T-cell (primary cell): Measurements from ENCODE around the gene DDX17. TPM values are rescaled to one million over a fixed set of nuclear protein-coding genes. Genes with fewer than 3 reads are reported as not detected.
A peak's percentile ranks its signal among the peaks of the same experiment; 100 is the strongest.

Experiments
- ATAC-seq, 4 experiments: fragments of 200-7000 bp in 3 of 4; fragments of 150-1000 bp in 1 of 4; cut with Tn5 transposase; replicated peaks in 1 of 4; 1 replicate in 3 of 4; 2 replicates in 1 of 4; pipeline ENCODE4 v1.10.0; 2021; ENCODE audit warnings: moderate library complexity in 3 of 4, mild to moderate bottlenecking in 2 of 4, moderate number of reproducible peaks in 1 of 4
- CTCF ChIA-PET, 2 donors: fragments of 300-600 bp; sonication (Branson Sonifier 250); formaldehyde crosslinking; loops; one replicate each; lab custom pipeline; 2022; ENCODE audit warnings: antibody characterized with exemption in 2 of 2; lab: Charles Lee
- POLR2A ChIA-PET, 2 donors: fragments of 300-600 bp; sonication (Branson Sonifier 250); formaldehyde crosslinking; loops; one replicate each; lab custom pipeline; 2022; ENCODE audit warnings: antibody characterized with exemption in 2 of 2; lab: Charles Lee
- DNase-seq, 35 experiments: peaks; one replicate each; pipeline versions ENCODE4 v3.0.0 to v3.0.0-alpha.2; 2013 to 2023
- H3K27ac ChIP-seq: one replicate; pipeline ENCODE4 v1.5.1; 2013; ENCODE audit warnings: low read length
- H3K27me3 ChIP-seq, 2 experiments: replicated peaks in 1 of 2; 1 replicate in 1 of 2; 2 replicates in 1 of 2; pipeline versions ENCODE4 v1.6.1 to v1.7.0; 2013; ENCODE audit warnings: low read length in 1 of 2, mixed read lengths in 1 of 2; ENCODE audit not compliant: control insufficient read depth in 2 of 2, insufficient read depth in 2 of 2; ENCODE audit errors: extremely low read depth in 1 of 2
- H3K36me3 ChIP-seq, 2 donors: 1 replicate in 1 of 2; 2 replicates in 1 of 2; pipeline versions ENCODE4 v1.6.1 to v1.7.0; 2013; ENCODE audit warnings: low read length in 1 of 2; ENCODE audit not compliant: control insufficient read depth in 2 of 2, insufficient read depth in 1 of 2; ENCODE audit errors: extremely low read depth in 1 of 2
- H3K4me1 ChIP-seq, 2 experiments: 1 replicate in 1 of 2; 2 replicates in 1 of 2; pipeline versions ENCODE4 v1.6.1 to v1.7.0; 2013; ENCODE audit warnings: low read length in 2 of 2, mixed read lengths in 1 of 2; ENCODE audit not compliant: insufficient read depth in 2 of 2, control insufficient read depth in 1 of 2; ENCODE audit errors: extremely low read depth in 1 of 2
- H3K4me3 ChIP-seq, 2 donors: 1 replicate in 1 of 2; 2 replicates in 1 of 2; pipeline versions ENCODE4 v1.5.1 to v1.7.0; 2013; ENCODE audit warnings: mild to moderate bottlenecking in 2 of 2, low read length in 1 of 2, moderate library complexity in 1 of 2; ENCODE audit not compliant: control insufficient read depth in 1 of 2; ENCODE audit errors: extremely low read depth in 1 of 2
- H3K9me3 ChIP-seq: 2 replicates; pipeline ENCODE4 v1.7.0; 2013
- H3K27ac Mint-ChIP-seq, 2 donors: one replicate each; pipeline ENCODE4 v1.8.0; 2020 to 2021; ENCODE audit warnings: mild to moderate bottlenecking in 2 of 2, mixed read lengths in 2 of 2
- H3K27me3 Mint-ChIP-seq, 2 donors: one replicate each; pipeline ENCODE4 v1.8.0; 2021 to 2022; ENCODE audit warnings: mixed read lengths in 2 of 2
- H3K36me3 Mint-ChIP-seq: one replicate; pipeline ENCODE4 v1.8.0; 2021; ENCODE audit warnings: mixed read lengths
- H3K4me1 Mint-ChIP-seq, 3 donors: one replicate each; pipeline ENCODE4 v1.8.0; 2020 to 2022; ENCODE audit warnings: mixed read lengths in 3 of 3, mild to moderate bottlenecking in 1 of 3
- H3K4me3 Mint-ChIP-seq, 3 donors: one replicate each; pipeline ENCODE4 v1.8.0; 2020 to 2022; ENCODE audit warnings: mild to moderate bottlenecking in 3 of 3, mixed read lengths in 3 of 3, moderate library complexity in 3 of 3
- H3K9me3 Mint-ChIP-seq, 3 donors: one replicate each; pipeline ENCODE4 v1.8.0; 2020 to 2022; ENCODE audit warnings: mixed read lengths in 3 of 3
- WGBS: methylation state at CpG from one replicate; pipeline ENCODE4 v1.1.5; 2013; ENCODE audit warnings: missing lambda C conversion rate; ENCODE audit not compliant: insufficient coverage; 5-methylcytosine and 5-hydroxymethylcytosine counted together
- total RNA-seq, 35 experiments: library from RNA in 6 of 35; stranded (reverse) in 6 of 35; fragments of 120-200 nt in 1 of 35; gene quantifications; one replicate each; pipeline versions ENCODE4 v1.2.1 to v1.2.4 and lab custom pipeline; 2013 to 2026

Gene DDX17
- total RNA-seq, 5 donors from 2014 or later (not counting 1 experiment from before 2014, with no cell fraction given) = 589 to 907 (median 850) TPM

DNA sequence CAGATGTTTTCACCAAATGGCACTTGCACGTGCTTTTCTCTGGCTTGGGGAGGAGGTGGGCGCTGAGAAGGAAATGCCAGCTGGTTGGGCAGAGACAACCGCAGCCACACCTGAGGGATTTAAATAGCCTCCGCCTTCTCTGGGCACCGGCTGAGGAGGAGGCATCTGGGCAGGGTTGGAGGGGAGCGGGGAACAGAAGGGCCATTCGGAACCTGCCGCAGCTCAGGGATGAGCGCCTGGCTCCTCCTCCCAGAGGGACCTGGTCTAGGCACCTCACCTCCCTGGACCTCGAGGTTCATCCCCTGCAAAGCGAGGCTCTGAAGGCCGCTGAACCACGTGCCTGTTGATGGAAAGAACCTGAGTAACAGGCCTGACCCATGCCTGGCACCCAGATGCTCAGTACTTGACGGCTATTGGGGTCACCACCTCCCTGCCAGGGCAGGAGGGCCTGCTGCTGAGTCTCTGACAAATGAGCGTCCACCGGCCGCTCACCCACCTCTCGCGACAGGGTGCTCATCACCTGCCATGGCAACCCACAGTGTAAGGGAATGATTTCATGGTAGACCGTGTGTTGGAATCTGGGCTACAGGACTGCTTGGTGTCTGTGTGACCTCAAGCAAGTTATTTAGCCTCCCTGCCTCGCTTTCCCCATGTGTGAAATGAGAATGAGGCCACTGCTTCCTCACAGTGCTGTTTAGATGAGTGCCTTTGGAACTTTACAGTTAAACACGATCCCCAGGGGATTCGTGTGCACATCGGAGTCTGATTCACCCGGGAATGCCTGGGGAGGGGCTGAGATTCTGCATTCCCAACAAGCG, 40.2 kb downstream of the DDX17 start:
- H3K9me3 ChIP-seq = no peaks in the 10 kb centered on the region
- POLR2A ChIA-PET = no interaction called here
- H3K27ac ChIP-seq = no peak overlapping the region
- H3K36me3 ChIP-seq = no peaks in the 10 kb centered on the region
- CTCF ChIA-PET = no interaction called here
- H3K27ac Mint-ChIP-seq = no peak overlapping the region
- H3K9me3 Mint-ChIP-seq = no peaks in the 10 kb centered on the region
- no peaks in the 10 kb centered on the region for H3K36me3 Mint-ChIP-seq
- 75% methylated on average over 16 of the region's 26 CpGs for WGBS
- peaks cover 32 to 63% of the 10 kb centered on the region in 2 donors for H3K27me3 Mint-ChIP-seq
- DNase-seq = no peak
- H3K4me1 Mint-ChIP-seq = peaks cover 4 to 18% (median 9%) of the 10 kb centered on the region in 3 donors
- peaks cover 2 to 85% of the 10 kb centered on the region in 2 experiments for H3K27me3 ChIP-seq
- no peak for ATAC-seq
- H3K4me3 Mint-ChIP-seq = peak overlapping the region in 1 of 3 donors; percentile 79
- no peak overlapping the region for H3K4me3 ChIP-seq
- H3K4me1 ChIP-seq = peaks cover 4 to 23% of the 10 kb centered on the region in 2 experiments

DNA sequence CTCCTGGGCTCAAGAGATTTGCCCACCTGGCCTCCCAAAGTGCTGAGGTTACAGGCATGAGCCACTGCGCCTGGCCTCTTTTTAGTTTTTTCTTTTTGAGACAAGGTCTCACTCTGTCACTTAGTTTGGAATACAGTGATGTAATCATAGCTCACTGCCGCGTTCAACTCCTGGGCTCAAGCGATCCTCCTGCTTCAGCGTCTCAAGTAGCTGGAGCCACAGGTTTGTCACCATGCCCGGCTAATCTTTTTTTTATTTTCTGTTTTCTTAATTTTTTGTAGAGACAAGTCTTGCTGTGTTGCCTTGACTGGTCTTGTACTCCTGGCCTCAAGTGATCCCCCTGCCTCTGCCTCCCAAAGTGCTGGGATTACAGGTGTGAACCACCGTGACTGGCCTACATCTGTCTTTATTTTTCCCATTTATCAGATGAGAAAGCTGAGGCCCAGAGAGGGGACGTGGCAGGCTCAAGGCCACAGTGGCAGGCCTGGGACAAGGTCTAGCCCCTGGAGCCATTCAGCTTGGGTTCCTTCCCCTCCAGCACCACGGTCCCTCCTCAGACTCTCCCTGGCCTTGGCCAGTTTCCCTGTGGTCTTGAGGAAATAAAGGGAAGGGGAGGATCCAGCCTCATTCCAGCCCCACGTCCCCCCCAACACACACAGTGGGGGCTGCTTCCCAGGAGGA, 41.0 kb downstream of the DDX17 start:
- peaks cover 37 to 69% of the 10 kb centered on the region in 2 donors for H3K27me3 Mint-ChIP-seq
- H3K4me1 Mint-ChIP-seq = peaks cover 4 to 20% (median 9%) of the 10 kb centered on the region in 3 donors
- no peak overlapping the region for H3K4me3 Mint-ChIP-seq
- Histone ChIP-seq H3K4me3 (no peak overlapping the region), H3K36me3 (no peaks in the 10 kb centered on the region), H3K4me1 (peaks cover 4 to 23% of the 10 kb centered on the region in 2 experiments), H3K27ac (no peak overlapping the region), H3K27me3 (peaks cover 4 to 85% of the 10 kb centered on the region in 2 experiments), H3K9me3 (no peaks in the 10 kb centered on the region)
- POLR2A ChIA-PET = no interaction called here
- CTCF ChIA-PET = no interaction called here
- no peaks in the 10 kb centered on the region for H3K9me3 Mint-ChIP-seq
- ATAC-seq (no peak), DNase-seq (no peak)
- 92% methylated on average over 4 of the region's 10 CpGs for WGBS
- H3K27ac Mint-ChIP-seq = no peak overlapping the region
- no peaks in the 10 kb centered on the region for H3K36me3 Mint-ChIP-seq

DNA sequence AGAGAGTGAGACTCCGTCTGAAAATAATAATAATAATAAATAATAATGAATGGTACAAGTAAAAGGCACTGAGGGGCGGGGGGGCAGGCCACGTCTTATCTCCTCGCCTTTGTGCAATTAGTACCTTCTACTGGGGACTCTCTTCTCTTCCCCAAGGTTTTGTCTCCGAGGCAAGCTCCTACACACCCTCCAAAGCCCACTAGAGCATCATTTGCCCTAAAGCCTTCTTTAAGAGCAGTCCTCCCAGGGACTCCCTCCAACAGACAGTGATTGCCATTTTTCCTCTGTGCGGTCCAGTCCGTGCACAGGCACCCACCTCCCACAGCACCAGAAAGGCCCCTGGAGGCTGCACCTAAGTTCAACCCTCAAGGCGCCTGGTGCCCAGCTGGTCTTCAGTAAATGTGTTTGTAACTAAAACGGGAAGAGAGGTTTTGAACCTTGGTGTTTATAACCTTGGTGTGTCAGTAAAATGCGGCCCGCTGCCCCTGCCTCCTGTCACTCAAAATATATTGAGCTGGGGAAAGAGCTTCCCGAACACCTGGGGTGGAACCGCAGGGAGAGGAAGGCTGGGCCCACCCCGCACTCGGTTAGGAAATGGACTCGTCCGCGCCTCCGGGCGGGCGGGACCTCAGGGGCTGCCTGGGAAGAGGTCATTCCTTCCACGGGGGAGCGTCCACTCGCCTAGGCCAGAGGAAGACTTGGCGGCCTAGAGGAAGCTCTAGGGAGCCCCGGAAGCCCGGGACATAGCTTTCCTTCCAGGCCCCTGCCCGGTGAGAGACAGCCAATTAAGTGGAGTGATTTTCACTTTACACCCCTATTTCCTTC, 42.9 kb downstream of the DDX17 start:
- ChIA-PET POLR2A (interaction anchor here (0.5 kb wide), 2 partner anchors 27 to 205 kb away, joined by 3 to 4 read pairs; no protein-coding TSS in a partner anchor), CTCF (interaction anchor here (0.5 to 0.6 kb wide), 2 partner anchors 15 to 928 kb away, joined by 3 read pairs; no protein-coding TSS in a partner anchor)
- DNase-seq = no peak
- no peak for ATAC-seq
- Histone ChIP-seq H3K27ac (no peak overlapping the region), H3K36me3 (no peaks in the 10 kb centered on the region), H3K27me3 (peaks cover 8 to 89% of the 10 kb centered on the region in 2 experiments), H3K9me3 (no peaks in the 10 kb centered on the region), H3K4me1 (peaks cover 4 to 20% of the 10 kb centered on the region in 2 experiments), H3K4me3 (no peak overlapping the region)
- Mint-ChIP-seq H3K9me3 (no peaks in the 10 kb centered on the region), H3K4me1 (peaks cover 4 to 17% (median 9%) of the 10 kb centered on the region in 3 donors), H3K36me3 (no peaks in the 10 kb centered on the region), H3K27me3 (peaks cover 49 to 82% of the 10 kb centered on the region in 2 donors), H3K27ac (no peak overlapping the region), H3K4me3 (no peak overlapping the region)
- WGBS = 77% methylated on average over 8 of the region's 28 CpGs

DNA sequence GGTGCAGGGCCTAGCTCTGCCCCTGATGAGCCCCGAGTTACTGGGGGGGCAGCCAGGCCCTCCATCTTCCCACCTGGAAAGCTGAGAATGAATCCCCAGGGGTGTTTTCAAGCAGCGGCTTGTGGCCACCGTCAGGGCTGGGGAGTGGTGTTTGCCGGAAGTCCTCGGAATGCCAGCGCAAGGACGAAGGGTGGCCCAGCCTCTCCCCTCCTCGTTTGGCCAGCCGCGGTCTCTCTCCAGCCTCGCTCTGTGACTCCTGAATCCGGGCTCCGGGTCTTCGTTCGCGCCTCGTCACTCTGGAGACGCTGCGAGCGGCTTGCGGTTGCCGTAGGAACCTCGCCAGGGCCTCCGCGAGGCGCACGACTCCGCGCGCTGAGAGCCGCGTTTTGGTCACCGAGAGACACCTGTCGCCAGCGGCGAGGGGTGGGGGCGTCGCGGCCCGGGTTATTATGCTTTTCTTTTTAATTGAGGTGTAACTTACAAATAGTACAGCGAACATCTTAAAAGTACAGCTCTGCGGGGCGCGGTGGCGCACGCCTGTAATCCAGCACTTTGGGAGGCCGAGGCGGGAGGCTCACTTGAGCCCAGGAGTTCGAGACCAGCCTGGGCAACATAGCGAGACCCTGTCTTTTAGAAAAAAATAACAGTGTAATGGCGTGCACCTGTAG, 44.6 kb downstream of the DDX17 start:
- no peaks in the 10 kb centered on the region for H3K9me3 Mint-ChIP-seq
- CTCF ChIA-PET = no interaction called here
- H3K4me1 Mint-ChIP-seq = peaks cover 6 to 14% (median 8%) of the 10 kb centered on the region in 3 donors
- peaks cover 56 to 84% of the 10 kb centered on the region in 2 donors for H3K27me3 Mint-ChIP-seq
- Histone ChIP-seq H3K4me1 (peaks cover 0 to 10% of the 10 kb centered on the region in 2 experiments), H3K4me3 (peak overlapping the region in 1 of 2 donors; percentile 10), H3K36me3 (no peaks in the 10 kb centered on the region), H3K27me3 (peaks cover 9 to 92% of the 10 kb centered on the region in 2 experiments), H3K27ac (no peak overlapping the region), H3K9me3 (no peaks in the 10 kb centered on the region)
- POLR2A ChIA-PET = interaction anchor here in 1 of 2 donors (0.8 kb wide), 1 partner anchor 23 kb away, joined by 3 read pairs; no protein-coding TSS in a partner anchor
- H3K27ac Mint-ChIP-seq = no peak overlapping the region
- H3K36me3 Mint-ChIP-seq = peaks cover 2% of the 10 kb centered on the region
- H3K4me3 Mint-ChIP-seq = peak overlapping the region in 1 of 3 donors; percentile 10
- WGBS = 17% methylated on average over 46 of the region's 51 CpGs
- ATAC-seq = peak; percentile 52 to 72 (median 60)
- DNase-seq = peak in 30 of 35 experiments; percentile 9 to 62 (median 36)

DNA sequence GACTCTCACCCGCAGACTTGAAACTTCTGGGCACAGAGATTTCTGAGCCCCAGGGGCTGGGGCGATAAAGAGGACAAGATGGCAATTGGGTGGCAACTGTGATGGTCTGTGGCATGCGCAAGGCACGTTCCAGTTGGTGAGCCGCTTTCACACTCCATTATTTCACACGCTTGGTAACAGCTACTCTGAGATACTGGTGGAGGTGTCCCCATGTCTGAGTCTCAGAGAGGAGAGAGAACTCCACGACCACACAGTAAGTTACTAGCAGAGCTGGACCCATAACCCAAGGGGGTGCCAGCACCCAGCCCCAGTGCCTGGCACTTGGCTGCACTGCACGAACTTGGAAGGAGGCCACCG, 45.1 kb downstream of the DDX17 start:
- Mint-ChIP-seq H3K27ac (no peak overlapping the region), H3K36me3 (peaks cover 5% of the 10 kb centered on the region), H3K4me3 (peak overlapping the region in 1 of 3 donors; percentile 10), H3K27me3 (peaks cover 58 to 84% of the 10 kb centered on the region in 2 donors), H3K4me1 (peaks cover 8 to 17% (median 11%) of the 10 kb centered on the region in 3 donors), H3K9me3 (no peaks in the 10 kb centered on the region)
- DNase-seq = no peak
- no peak overlapping the region for H3K4me3 ChIP-seq
- H3K27ac ChIP-seq = no peak overlapping the region
- H3K4me1 ChIP-seq = peaks cover 2 to 14% of the 10 kb centered on the region in 2 experiments
- H3K36me3 ChIP-seq = no peaks in the 10 kb centered on the region
- H3K9me3 ChIP-seq = no peaks in the 10 kb centered on the region
- ChIA-PET POLR2A (no interaction called here), CTCF (no interaction called here)
- 63% methylated on average over 3 of the region's 9 CpGs for WGBS
- H3K27me3 ChIP-seq = peaks cover 11 to 93% of the 10 kb centered on the region in 2 experiments
- ATAC-seq = peak in 2 of 4 experiments; percentile 26 to 40
